C4-2B (cell line): ENCODE measurements around the gene UTP20.

Experiments
- ZFX ChIP-seq: fragments of 450-650 bp; IDR thresholded peaks from 2 replicates; pipeline ENCODE4 v1.6.1; 2017
- TF ChIP-seq, protein P1 (sequence below): fragments of 450-650 bp; conservative IDR thresholded peaks from 2 replicates; pipeline ENCODE4 v1.5.1; 2017; ENCODE audit warnings: mild to moderate bottlenecking

- TF ChIP-seq, protein P1, sequence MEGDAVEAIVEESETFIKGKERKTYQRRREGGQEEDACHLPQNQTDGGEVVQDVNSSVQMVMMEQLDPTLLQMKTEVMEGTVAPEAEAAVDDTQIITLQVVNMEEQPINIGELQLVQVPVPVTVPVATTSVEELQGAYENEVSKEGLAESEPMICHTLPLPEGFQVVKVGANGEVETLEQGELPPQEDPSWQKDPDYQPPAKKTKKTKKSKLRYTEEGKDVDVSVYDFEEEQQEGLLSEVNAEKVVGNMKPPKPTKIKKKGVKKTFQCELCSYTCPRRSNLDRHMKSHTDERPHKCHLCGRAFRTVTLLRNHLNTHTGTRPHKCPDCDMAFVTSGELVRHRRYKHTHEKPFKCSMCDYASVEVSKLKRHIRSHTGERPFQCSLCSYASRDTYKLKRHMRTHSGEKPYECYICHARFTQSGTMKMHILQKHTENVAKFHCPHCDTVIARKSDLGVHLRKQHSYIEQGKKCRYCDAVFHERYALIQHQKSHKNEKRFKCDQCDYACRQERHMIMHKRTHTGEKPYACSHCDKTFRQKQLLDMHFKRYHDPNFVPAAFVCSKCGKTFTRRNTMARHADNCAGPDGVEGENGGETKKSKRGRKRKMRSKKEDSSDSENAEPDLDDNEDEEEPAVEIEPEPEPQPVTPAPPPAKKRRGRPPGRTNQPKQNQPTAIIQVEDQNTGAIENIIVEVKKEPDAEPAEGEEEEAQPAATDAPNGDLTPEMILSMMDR = no peak
- TF ChIP-seq ZFX = no peak
These were observed 22.5 kb upstream of the UTP20 start for GRCh38 chr12:101257357-101257756.
